Body of pancreas (tissue), 4 donors: Measurements from ENCODE around the gene CLOCK.

Experiments used
- CTCF ChIP-seq, 7 experiments: fragments of 450-650 bp in 4 of 7; fragments of 200-600 bp in 3 of 7; sonication (generic) in 3 of 7; IDR thresholded peaks; one replicate each; pipeline ENCODE4 v1.5.1; 2016 to 2019; ENCODE audit warnings: antibody characterized with exemption in 7 of 7
- POLR2A ChIP-seq, 3 donors: fragments of 450-650 bp; IDR thresholded peaks; one replicate each; pipeline ENCODE4 v1.6.1; 2016; ENCODE audit warnings: antibody characterized with exemption in 3 of 3, mild to moderate bottlenecking in 2 of 3

- TF ChIP-seq CTCF (IDR thresholded peaks at IDR 0.05) (no peak), POLR2A (IDR thresholded peaks at IDR 0.05) (no peak)
These were observed 3.2 kb upstream of the CLOCK start for GRCh38 chr4:55549888-55550287.
